Subcutaneous preadipocyte (primary cell): Measurements from ENCODE around the gene UBXN6. TPM values are rescaled to one million over a fixed set of nuclear protein-coding genes. Genes with fewer than 3 reads are reported as not detected.

Experiments
- small RNA-seq: library from RNA; depleted of rRNA; stranded (forward); fragments of <200 nt; gene quantifications from one replicate; pipeline ENCODE3, GENCODE V24; 2012
- total RNA-seq: library from RNA; depleted of rRNA; stranded (reverse); fragments of >200 nt; gene quantifications from 2 replicates; pipeline ENCODE4 v1.2.3, GENCODE V29; 2012

UBXN6 gene, protein sequence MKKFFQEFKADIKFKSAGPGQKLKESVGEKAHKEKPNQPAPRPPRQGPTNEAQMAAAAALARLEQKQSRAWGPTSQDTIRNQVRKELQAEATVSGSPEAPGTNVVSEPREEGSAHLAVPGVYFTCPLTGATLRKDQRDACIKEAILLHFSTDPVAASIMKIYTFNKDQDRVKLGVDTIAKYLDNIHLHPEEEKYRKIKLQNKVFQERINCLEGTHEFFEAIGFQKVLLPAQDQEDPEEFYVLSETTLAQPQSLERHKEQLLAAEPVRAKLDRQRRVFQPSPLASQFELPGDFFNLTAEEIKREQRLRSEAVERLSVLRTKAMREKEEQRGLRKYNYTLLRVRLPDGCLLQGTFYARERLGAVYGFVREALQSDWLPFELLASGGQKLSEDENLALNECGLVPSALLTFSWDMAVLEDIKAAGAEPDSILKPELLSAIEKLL
- total RNA-seq, result 98.1 and 113 TPM in 2 replicates

DNA sequence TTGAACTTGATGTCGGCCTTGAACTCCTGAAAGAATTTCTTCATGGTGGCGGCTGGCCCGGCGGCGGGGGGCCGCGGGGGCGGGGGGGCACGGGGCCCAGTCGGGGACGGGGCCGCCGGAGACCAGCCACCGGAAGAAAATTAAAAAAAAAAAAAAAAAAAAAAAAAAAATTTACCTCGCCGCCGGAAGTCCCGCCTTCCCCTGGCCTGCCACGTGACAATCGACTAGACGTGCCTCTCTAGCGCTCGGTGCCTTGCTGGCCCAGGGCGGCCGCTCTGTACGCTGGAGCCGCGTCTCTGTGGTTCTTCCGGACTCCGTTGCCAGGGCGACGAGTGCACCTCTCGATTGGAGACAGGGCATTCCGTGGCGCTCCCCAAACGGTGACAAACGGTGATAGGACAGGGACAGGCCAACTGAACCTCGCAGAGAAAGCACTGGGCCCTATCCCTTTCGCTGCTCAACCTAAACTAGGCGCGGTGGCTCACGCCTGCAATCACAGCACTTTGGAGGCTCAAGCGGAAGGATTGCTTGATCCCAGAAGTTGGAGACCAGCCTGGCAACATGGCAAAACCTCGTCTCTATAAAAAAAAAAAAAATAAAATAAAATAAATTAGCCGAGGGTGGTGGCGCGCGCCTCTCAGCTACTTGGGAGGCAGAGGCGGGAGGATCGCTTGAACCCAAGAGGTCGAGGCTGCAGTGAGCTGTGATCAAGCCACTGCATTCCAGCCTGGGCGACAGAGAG lies at the start of gene UBXN6:
Gene UBXN6, minus strand, starts transcription at position 141 of the 742 bp plus-strand sequence. Its CDS starts 97 bp downstream, at position 44.

GRCh38 chr19:4472174-4472974 lies 14.8 kb upstream of the UBXN6 start, which contains the start of gene HDGFL2:
Gene HDGFL2 (plus strand): TSS chr19:4472297. CDS start chr19:4472351, 54 bp downstream.

DNA sequence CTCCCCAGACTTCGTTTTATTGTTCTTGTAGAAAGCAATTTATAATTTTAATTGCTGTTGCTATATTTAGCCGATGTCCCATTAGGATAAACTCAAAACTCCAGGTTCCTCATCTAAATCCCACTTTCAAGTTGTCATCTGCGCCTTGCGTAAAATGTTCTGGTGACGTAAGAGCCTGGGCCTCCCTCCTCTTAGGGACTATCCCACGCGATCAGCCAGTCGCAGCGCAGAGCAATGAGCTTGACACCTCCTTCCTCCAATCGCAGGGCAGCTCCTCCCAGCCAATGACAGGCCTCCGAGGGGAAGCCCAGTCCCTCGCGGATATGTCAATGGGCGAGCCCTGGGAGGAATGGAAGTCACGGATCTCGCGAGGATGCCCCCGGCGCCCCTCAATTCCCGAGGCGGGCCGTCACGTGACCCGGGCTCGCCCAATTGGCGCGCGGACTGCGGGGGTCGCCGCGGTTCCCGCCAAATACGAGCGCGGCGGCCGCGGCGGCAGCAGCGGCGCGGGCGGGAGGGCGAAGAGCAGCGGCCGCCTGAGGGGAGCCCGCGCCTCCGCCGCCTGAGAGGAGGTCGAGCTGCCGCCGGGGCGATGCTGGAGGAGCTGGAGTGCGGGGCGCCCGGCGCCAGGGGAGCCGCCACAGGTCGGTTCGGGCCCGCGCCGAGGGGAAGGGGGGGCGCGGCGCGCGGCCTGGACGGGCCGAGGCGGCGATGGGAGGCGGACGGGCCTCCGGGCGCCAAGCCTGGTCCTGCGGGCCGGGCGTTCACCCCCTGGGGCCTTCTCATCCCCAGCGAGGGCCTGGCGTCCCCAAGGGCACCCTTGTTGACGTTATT lies 55.2 kb downstream of the UBXN6 start, which contains the start of gene CHAF1A:
Gene CHAF1A, plus strand, starts transcription at position 470 of the 834 bp plus-strand sequence. Its CDS starts 123 bp downstream, at position 593.

DNA sequence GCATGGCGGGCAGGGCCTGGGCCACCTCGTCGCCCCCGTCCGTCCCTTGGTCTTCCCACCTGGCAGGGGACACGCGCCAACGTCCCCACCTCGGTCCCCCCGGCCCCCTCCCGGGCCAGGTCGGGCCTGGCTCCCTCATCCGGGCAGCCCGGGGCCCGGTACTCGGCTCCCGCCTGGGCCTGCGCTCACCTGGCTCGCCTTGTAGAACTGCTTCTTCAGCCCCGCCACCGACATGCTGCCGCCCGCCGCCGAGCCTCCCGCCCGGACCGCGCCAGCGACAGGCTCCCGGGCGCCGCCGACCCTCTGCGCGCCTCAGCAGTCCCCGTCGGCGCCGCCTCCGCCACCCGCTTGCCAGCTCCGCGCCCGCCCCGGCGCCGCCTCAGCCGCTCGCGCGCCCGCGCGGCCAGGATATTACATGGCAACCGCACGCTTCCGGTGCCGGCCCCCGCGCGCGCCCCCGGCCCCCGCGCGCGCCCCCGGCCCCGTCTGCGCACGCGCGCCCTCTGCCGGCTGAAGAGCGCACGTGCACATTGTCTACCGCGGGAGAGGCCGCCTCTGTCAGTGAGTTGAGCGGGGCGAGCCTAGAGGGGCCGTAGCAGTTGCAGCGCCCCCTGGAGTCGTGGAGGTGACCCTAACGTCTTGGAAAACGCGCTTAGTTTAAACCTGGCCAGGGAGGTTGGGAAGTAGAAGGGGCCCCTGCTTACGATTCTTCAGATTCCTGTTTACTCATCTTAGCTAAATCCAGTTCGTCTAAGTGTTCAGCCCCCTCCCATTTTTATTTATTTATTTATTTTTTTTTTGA lies 57.3 kb downstream of the UBXN6 start, which contains the start of gene SH3GL1:
Gene SH3GL1, minus strand, starts transcription at position 413 of the 802 bp plus-strand sequence. Its CDS starts 179 bp downstream, at position 234.

Small RNAs within 50 kb of the gene (small RNA-seq; reads per million reads assigned to genes)
- gene MIR4746, result not detected

Other genes starting within 250 kb of the UBXN6 start
- gene EBI3, start 228.3 kb downstream of the UBXN6 start, total RNA-seq, result under 0.01 TPM in 1 of 2 replicates, not detected in the other
- 16.2 and 17.6 TPM in 2 replicates for gene YJU2, start 210.7 kb downstream of the UBXN6 start, total RNA-seq
- not detected in 2 replicates for gene SHD, start 178.5 kb downstream of the UBXN6 start, total RNA-seq
- not detected in 2 replicates for gene TMIGD2, start 155.4 kb downstream of the UBXN6 start, total RNA-seq
- 2.6 and 5.3 TPM in 2 replicates for gene FSD1, start 153.2 kb downstream of the UBXN6 start, total RNA-seq
- 2.9 and 4.1 TPM in 2 replicates for gene STAP2, start 119.0 kb downstream of the UBXN6 start, total RNA-seq
- gene MPND, start 114.2 kb downstream of the UBXN6 start, total RNA-seq, result 6.3 and 6.6 TPM in 2 replicates
- gene SH3GL1, start 57.2 kb downstream of the UBXN6 start, total RNA-seq, result 111 and 126 TPM in 2 replicates
- 11.8 and 29.9 TPM in 2 replicates for gene CHAF1A, start 55.2 kb downstream of the UBXN6 start, total RNA-seq
- gene HDGFL2, start 14.5 kb upstream of the UBXN6 start, total RNA-seq, result 53.6 and 56.5 TPM in 2 replicates
- 2.6 and 4.7 TPM in 2 replicates for gene PLIN4, start 60.7 kb upstream of the UBXN6 start, total RNA-seq
- gene PLIN5, start 77.4 kb upstream of the UBXN6 start, total RNA-seq, result under 0.01 TPM in 1 of 2 replicates, not detected in the other
- gene LRG1, start 82.2 kb upstream of the UBXN6 start, total RNA-seq, result under 0.01 TPM in 1 of 2 replicates, not detected in the other
- gene SEMA6B, start 101.9 kb upstream of the UBXN6 start, total RNA-seq, result 0.37 TPM in 1 of 2 replicates, not detected in the other
- 1.8 and 3.9 TPM in 2 replicates for gene TNFAIP8L1, start 181.7 kb upstream of the UBXN6 start, total RNA-seq
- gene MYDGF, start 212.5 kb upstream of the UBXN6 start, total RNA-seq, result 160 and 191 TPM in 2 replicates